Parathyroid adenoma (tissue), 2 donors: Measurements from ENCODE around the gene SLC22A23.

Experiments
- H2AFZ ChIP-seq: fragments of 300-600 bp; sonication (generic); one replicate; pipeline ENCODE4 v1.7.0; 2017; ENCODE audit warnings: antibody characterized with exemption, mild to moderate bottlenecking
- H3K27ac ChIP-seq: fragments of 300-600 bp; sonication (generic); one replicate; pipeline ENCODE4 v1.7.0; 2017
- H3K27me3 ChIP-seq: fragments of 300-600 bp; sonication (generic); one replicate; pipeline ENCODE4 v1.7.0; 2017; ENCODE audit warnings: low read length; ENCODE audit not compliant: control insufficient read depth, insufficient read depth
- H3K36me3 ChIP-seq: fragments of 300-600 bp; sonication (generic); one replicate; pipeline ENCODE4 v1.7.0; 2017; ENCODE audit warnings: low read length; ENCODE audit not compliant: control insufficient read depth, insufficient read depth
- H3K4me1 ChIP-seq: fragments of 300-600 bp; sonication (generic); one replicate; pipeline ENCODE4 v1.7.0; 2017; ENCODE audit warnings: control low read depth
- H3K4me2 ChIP-seq: fragments of 300-600 bp; sonication (generic); one replicate; pipeline ENCODE4 v1.7.0; 2017; ENCODE audit warnings: low read length
- H3K4me3 ChIP-seq: fragments of 300-600 bp; sonication (generic); one replicate; pipeline ENCODE4 v1.7.0; 2017; ENCODE audit warnings: low read depth, low read length
- H3K79me2 ChIP-seq: fragments of 300-600 bp; sonication (generic); one replicate; pipeline ENCODE4 v1.7.0; 2017; ENCODE audit warnings: control low read depth
- H3K9ac ChIP-seq: fragments of 300-600 bp; sonication (generic); one replicate; pipeline ENCODE4 v1.7.0; 2017; ENCODE audit warnings: mild to moderate bottlenecking
- H3K9me3 ChIP-seq: fragments of 300-600 bp; sonication (generic); one replicate; pipeline ENCODE4 v1.7.0; 2017; ENCODE audit warnings: low read length; ENCODE audit not compliant: control insufficient read depth
- TF ChIP-seq, protein P1 (sequence below): fragments of 300-600 bp; sonication (generic); IDR thresholded peaks from one replicate; pipeline ENCODE4 v1.7.0; 2017; ENCODE audit warnings: antibody characterized with exemption, mild to moderate bottlenecking
- donor health status: primary hyperparathyroidism.

The SLC22A23 gene

DNA sequence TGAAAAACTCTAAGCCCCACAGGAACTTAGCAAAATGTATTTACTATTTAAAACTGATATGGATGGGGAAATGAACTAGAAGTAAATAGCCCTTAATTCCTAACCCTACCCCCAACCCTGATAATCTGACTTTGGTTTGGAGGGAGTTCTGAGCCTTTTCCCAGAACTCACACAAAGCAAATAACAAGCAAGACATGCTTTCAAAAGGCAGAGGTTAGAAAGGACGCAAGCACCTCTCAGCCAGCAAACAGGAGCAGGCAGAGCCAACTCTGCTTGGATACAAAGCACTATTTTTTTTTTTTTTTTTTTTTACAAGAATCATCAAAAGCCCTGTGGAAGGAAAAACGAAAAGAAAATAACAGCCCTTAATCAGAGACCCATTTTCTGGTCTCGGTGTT, 58.7 kb downstream of the SLC22A23 start:
- H3K4me3 ChIP-seq: no peak overlapping the region
- H3K9me3 ChIP-seq: no peaks in the 10 kb centered on the region
- no peak overlapping the region for H2AFZ ChIP-seq
- H3K79me2 ChIP-seq: peaks cover 35% of the 10 kb centered on the region
- H3K9ac ChIP-seq: no peak overlapping the region
- H3K4me2 ChIP-seq: no peak overlapping the region
- TF ChIP-seq, protein P1, sequence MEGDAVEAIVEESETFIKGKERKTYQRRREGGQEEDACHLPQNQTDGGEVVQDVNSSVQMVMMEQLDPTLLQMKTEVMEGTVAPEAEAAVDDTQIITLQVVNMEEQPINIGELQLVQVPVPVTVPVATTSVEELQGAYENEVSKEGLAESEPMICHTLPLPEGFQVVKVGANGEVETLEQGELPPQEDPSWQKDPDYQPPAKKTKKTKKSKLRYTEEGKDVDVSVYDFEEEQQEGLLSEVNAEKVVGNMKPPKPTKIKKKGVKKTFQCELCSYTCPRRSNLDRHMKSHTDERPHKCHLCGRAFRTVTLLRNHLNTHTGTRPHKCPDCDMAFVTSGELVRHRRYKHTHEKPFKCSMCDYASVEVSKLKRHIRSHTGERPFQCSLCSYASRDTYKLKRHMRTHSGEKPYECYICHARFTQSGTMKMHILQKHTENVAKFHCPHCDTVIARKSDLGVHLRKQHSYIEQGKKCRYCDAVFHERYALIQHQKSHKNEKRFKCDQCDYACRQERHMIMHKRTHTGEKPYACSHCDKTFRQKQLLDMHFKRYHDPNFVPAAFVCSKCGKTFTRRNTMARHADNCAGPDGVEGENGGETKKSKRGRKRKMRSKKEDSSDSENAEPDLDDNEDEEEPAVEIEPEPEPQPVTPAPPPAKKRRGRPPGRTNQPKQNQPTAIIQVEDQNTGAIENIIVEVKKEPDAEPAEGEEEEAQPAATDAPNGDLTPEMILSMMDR: no peak
- no peaks in the 10 kb centered on the region for H3K27me3 ChIP-seq
- H3K27ac ChIP-seq: no peak overlapping the region
- H3K4me1 ChIP-seq: peaks cover 9% of the 10 kb centered on the region
- H3K36me3 ChIP-seq: no peaks in the 10 kb centered on the region

- Histone ChIP-seq H3K27ac (no peak overlapping the region), H3K27me3 (no peaks in the 10 kb centered on the region), H3K9ac (no peak overlapping the region), H3K4me1 (peaks cover 3% of the 10 kb centered on the region), H3K79me2 (peaks cover 35% of the 10 kb centered on the region), H3K9me3 (no peaks in the 10 kb centered on the region), H2AFZ (no peak overlapping the region), H3K4me3 (no peak overlapping the region), H3K4me2 (no peak overlapping the region), H3K36me3 (no peaks in the 10 kb centered on the region)
- TF ChIP-seq, protein P1: no peak
Measured at GRCh38 chr6:3397229-3398164, 59.4 kb downstream of the SLC22A23 start.

DNA sequence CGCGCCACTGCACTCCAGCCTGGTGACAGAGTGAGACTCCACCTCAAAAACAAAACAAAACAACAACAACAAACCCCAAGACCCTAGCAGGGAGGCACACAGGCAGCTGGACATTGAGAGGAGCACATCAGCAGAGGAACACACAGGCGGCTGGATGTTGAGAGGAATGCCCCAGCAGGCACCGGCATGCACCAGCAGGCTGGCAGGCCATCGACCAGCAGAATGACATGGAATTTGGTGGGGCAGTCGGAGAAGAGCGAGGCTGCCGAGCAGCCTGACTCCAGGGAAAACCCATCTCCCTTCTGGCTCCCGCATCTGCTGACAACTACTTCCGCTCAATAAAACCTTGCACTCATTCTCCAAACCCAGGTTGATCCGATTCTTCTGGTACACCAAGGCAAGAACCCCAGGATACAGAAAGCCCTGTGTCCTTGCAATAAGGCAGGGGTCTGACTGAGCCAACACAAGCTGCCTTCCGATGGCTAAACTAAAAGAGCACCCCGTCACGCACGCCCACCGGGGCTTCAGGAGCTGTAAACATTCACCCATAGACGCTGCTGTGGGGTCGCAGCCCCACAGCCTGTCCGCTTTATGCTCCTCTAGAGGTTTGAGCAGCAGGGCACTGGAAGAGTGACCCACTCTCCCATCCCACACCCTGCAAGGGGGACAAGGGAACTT, 60.2 kb downstream of the SLC22A23 start:
- no peaks in the 10 kb centered on the region for H3K27me3 ChIP-seq
- H3K9ac ChIP-seq: no peak overlapping the region
- H3K4me1 ChIP-seq: no peaks in the 10 kb centered on the region
- no peak overlapping the region for H3K4me2 ChIP-seq
- no peak overlapping the region for H3K27ac ChIP-seq
- H3K79me2 ChIP-seq: peaks cover 35% of the 10 kb centered on the region
- TF ChIP-seq, protein P1: no peak
- no peaks in the 10 kb centered on the region for H3K36me3 ChIP-seq
- H2AFZ ChIP-seq: no peak overlapping the region
- no peak overlapping the region for H3K4me3 ChIP-seq
- H3K9me3 ChIP-seq: no peaks in the 10 kb centered on the region

DNA sequence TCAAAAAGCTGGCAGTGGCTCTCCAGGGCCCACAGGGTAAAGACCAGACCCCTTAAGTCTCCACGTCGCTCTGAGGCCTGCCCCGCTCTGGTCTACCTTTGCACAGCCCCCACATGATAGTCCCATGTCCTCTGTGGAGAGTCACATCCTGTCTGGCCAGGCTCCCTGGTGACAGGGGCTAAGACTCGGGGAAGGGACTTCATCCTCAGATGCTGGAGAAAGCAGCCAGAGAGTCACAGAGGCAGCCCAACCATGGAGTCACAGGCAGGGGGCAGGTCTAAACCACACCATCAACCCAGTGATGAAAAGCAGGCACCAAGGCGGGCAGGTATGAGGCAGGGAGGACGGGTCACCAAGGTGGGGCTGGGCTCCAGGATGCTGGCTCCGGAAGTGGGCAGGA, 62.2 kb downstream of the SLC22A23 start:
- Histone ChIP-seq H2AFZ (no peak overlapping the region), H3K9ac (no peak overlapping the region), H3K9me3 (no peaks in the 10 kb centered on the region), H3K4me2 (no peak overlapping the region), H3K36me3 (no peaks in the 10 kb centered on the region), H3K27me3 (no peaks in the 10 kb centered on the region), H3K79me2 (peaks cover 29% of the 10 kb centered on the region), H3K4me3 (no peak overlapping the region), H3K27ac (no peak overlapping the region), H3K4me1 (no peaks in the 10 kb centered on the region)
- TF ChIP-seq, protein P1: no peak
